GM23338 (cell line): Measurements from ENCODE around the gene ZNF385B. TPM values are rescaled to one million over a fixed set of nuclear protein-coding genes. Genes with fewer than 3 reads are reported as not detected.

Experiments used
- ATAC-seq: fragments of 200-7000 bp; cut with Tn5 transposase; 3 replicates; pipeline ENCODE4 v1.9.1; 2020
- DNase-seq: peaks from one replicate; pipeline ENCODE4 v3.0.0-alpha.2; 2015; ENCODE audit warnings: low spot score
- H2AFZ ChIP-seq: fragments of 200-600 bp; sonication (generic); 2 replicates; pipeline ENCODE4 v1.8.0; 2016; ENCODE audit warnings: antibody characterized with exemption, mild to moderate bottlenecking, moderate library complexity
- H3F3A ChIP-seq: fragments of 200-600 bp; sonication (generic); replicated peaks from 2 replicates; pipeline ENCODE4 v1.8.0; 2017; ENCODE audit warnings: antibody characterized with exemption, mixed run types, low read depth
- H3K27ac ChIP-seq: fragments of 200-600 bp; sonication (generic); 2 replicates; pipeline ENCODE4 v1.6.1; 2016; ENCODE audit warnings: low read depth
- H3K27me3 ChIP-seq: fragments of 200-600 bp; sonication (generic); 2 replicates; pipeline ENCODE4 v1.8.0; 2016; ENCODE audit warnings: mild to moderate bottlenecking, mixed run types, moderate library complexity; ENCODE audit not compliant: insufficient read depth
- H3K36me3 ChIP-seq: fragments of 200-600 bp; sonication (generic); 2 replicates; pipeline ENCODE4 v1.8.0; 2016; ENCODE audit warnings: mild to moderate bottlenecking; ENCODE audit not compliant: insufficient read depth
- H3K4me1 ChIP-seq: fragments of 200-600 bp; sonication (generic); 2 replicates; pipeline ENCODE4 v1.8.0; 2016; ENCODE audit warnings: mild to moderate bottlenecking, moderate library complexity; ENCODE audit not compliant: insufficient read depth
- H3K4me2 ChIP-seq: fragments of 200-600 bp; sonication (generic); 2 replicates; pipeline ENCODE4 v1.7.1; 2017; ENCODE audit warnings: mixed run types
- H3K4me3 ChIP-seq: fragments of 200-600 bp; sonication (generic); 2 replicates; pipeline ENCODE4 v1.6.1; 2016; ENCODE audit warnings: mixed run types
- H3K79me2 ChIP-seq: fragments of 200-600 bp; sonication (generic); replicated peaks from 2 replicates; pipeline ENCODE4 v1.8.0; 2017; ENCODE audit warnings: mild to moderate bottlenecking; ENCODE audit not compliant: insufficient read depth
- H3K9me2 ChIP-seq: fragments of 200-600 bp; sonication (generic); 2 replicates; pipeline ENCODE4 v1.8.0; 2017; ENCODE audit not compliant: insufficient read depth
- H4K20me1 ChIP-seq: fragments of 200-600 bp; sonication (generic); replicated peaks from 2 replicates; pipeline ENCODE4 v1.8.0; 2017; ENCODE audit warnings: mild to moderate bottlenecking; ENCODE audit not compliant: insufficient read depth
- H3K27ac Mint-ChIP-seq: 2 replicates; pipeline ENCODE4 v1.8.0; 2020; ENCODE audit warnings: inconsistent platforms, mild to moderate bottlenecking, moderate library complexity, mixed read lengths
- H3K27me3 Mint-ChIP-seq: 3 replicates; pipeline ENCODE4 v1.8.0; 2022; ENCODE audit warnings: low read depth, mild to moderate bottlenecking, moderate library complexity, mixed read lengths, inconsistent platforms; ENCODE audit not compliant: insufficient read depth, poor library complexity
- H3K36me3 Mint-ChIP-seq: 3 replicates; pipeline ENCODE4 v1.8.0; 2021; ENCODE audit warnings: low read depth, mild to moderate bottlenecking, inconsistent platforms, moderate library complexity, mixed read lengths
- H3K4me1 Mint-ChIP-seq: 3 replicates; pipeline ENCODE4 v1.8.0; 2020; ENCODE audit warnings: mild to moderate bottlenecking, inconsistent platforms, mixed read lengths
- H3K4me3 Mint-ChIP-seq: 3 replicates; pipeline ENCODE4 v1.8.0; 2021; ENCODE audit warnings: moderate library complexity, mild to moderate bottlenecking, inconsistent platforms, mixed read lengths
- H3K9me3 Mint-ChIP-seq: 3 replicates; pipeline ENCODE4 v1.8.0; 2020; ENCODE audit warnings: moderate library complexity, mild to moderate bottlenecking, inconsistent platforms, mixed read lengths
- CTCF ChIP-seq, 2 experiments: fragments of 200-600 bp in 1 of 2; sonication (generic) in 1 of 2; conservative IDR thresholded peaks; 2 replicates each; pipeline versions ENCODE4 v1.5.1 to v1.6.1; 2016 to 2017; ENCODE audit warnings: antibody characterized with exemption in 2 of 2, low read depth in 2 of 2, mild to moderate bottlenecking in 2 of 2, moderate library complexity in 1 of 2
- EZH2 ChIP-seq: fragments of 200-600 bp; sonication (generic); IDR thresholded peaks from one replicate; pipeline ENCODE4 v1.8.0; 2017; ENCODE audit warnings: antibody characterized with exemption, mild to moderate bottlenecking, low read depth; ENCODE audit not compliant: unreplicated experiment
- EZH2phosphoT487 ChIP-seq: fragments of 200-600 bp; sonication (generic); IDR thresholded peaks from one replicate; pipeline ENCODE4 v1.8.1; 2018; ENCODE audit warnings: antibody characterized with exemption; ENCODE audit not compliant: unreplicated experiment
- JUNB ChIP-seq: IDR thresholded peaks from one replicate; pipeline ENCODE4 v1.6.1; 2016; ENCODE audit warnings: antibody characterized with exemption; ENCODE audit not compliant: unreplicated experiment
- NANOG ChIP-seq: IDR thresholded peaks from 2 replicates; pipeline ENCODE4 v1.6.1; 2016; ENCODE audit warnings: antibody characterized with exemption, borderline replicate concordance
- POLR2AphosphoS5 ChIP-seq: IDR thresholded peaks from 2 replicates; pipeline ENCODE4 v1.6.1; 2016; ENCODE audit warnings: antibody characterized with exemption, low read depth
- REST ChIP-seq: IDR thresholded peaks from one replicate; pipeline ENCODE4 v1.6.1; 2018; ENCODE audit warnings: antibody characterized with exemption; ENCODE audit not compliant: unreplicated experiment
- STAT1 ChIP-seq: IDR thresholded peaks from one replicate; pipeline ENCODE4 v1.6.1; 2016; ENCODE audit warnings: antibody characterized with exemption; ENCODE audit not compliant: unreplicated experiment
- ZNF114 ChIP-seq: fragments of 250-450 bp; sonication (Bioruptor Pico); IDR thresholded peaks from 2 replicates; pipeline ENCODE4 v1.5.0; 2020; ENCODE audit warnings: mild to moderate bottlenecking, moderate library complexity
- ZNF331 ChIP-seq: fragments of 250-450 bp; sonication (Bioruptor Pico); IDR thresholded peaks from 2 replicates; pipeline ENCODE4 v1.5.0; 2020; ENCODE audit warnings: low read depth, mild to moderate bottlenecking, moderate library complexity
- polyA plus RNA-seq: library from polyadenylated mRNA; unstranded; fragments of >200 nt; fragmentation: Nextera tagmentation; extraction: Ambion mirVana; gene quantifications from 2 replicates; pipeline ENCODE4 v1.2.1, GENCODE V29; 2016
- total RNA-seq: library from RNA; depleted of rRNA; stranded (reverse); fragments of >200 nt; shearing (Covaris generic); gene quantifications from 2 replicates; pipeline ENCODE4 v1.2.3, GENCODE V29; 2014

Gene ZNF385B
- total and polyA plus RNA-seq, 2 experiments from 2014 or later = 1.5 to 4.6 TPM

- H3K9me3 Mint-ChIP-seq = no peaks in the 10 kb centered on the region
- no peaks in the 10 kb centered on the region for H3K4me1 Mint-ChIP-seq
Measured at GRCh38 chr2:179876266-179876665, 14.9 kb upstream of the ZNF385B start.

GRCh38 chr2:179875864-179876263 lies 14.5 kb upstream of the ZNF385B start:
- Mint-ChIP-seq H3K27me3 (no peaks in the 10 kb centered on the region), H3K4me3 (no peak overlapping the region), H3K36me3 (no peaks in the 10 kb centered on the region), H3K27ac (no peak overlapping the region), H3K9me3 (no peaks in the 10 kb centered on the region), H3K4me1 (no peaks in the 10 kb centered on the region)
- Histone ChIP-seq H3K27ac (no peak overlapping the region), H3K4me3 (no peak overlapping the region), H3K36me3 (no peaks in the 10 kb centered on the region), H3F3A (no peaks in the 10 kb centered on the region), H4K20me1 (no peaks in the 10 kb centered on the region), H3K4me2 (no peak overlapping the region), H2AFZ (no peak overlapping the region), H3K79me2 (no peaks in the 10 kb centered on the region), H3K9me2 (no peaks in the 10 kb centered on the region), H3K4me1 (no peaks in the 10 kb centered on the region), H3K27me3 (no peaks in the 10 kb centered on the region)
- DNase-seq = no peak
- ATAC-seq = no peak
- TF ChIP-seq CTCF (conservative IDR thresholded peaks at IDR 0.05; ENCODE audit: low read depth in 2 of 2) = no peak
- TF ChIP-seq STAT1 = no peak
- TF ChIP-seq EZH2phosphoT487 = no peak
- no peak for TF ChIP-seq POLR2AphosphoS5
- TF ChIP-seq REST = no peak
- TF ChIP-seq JUNB = no peak
- no peak for TF ChIP-seq ZNF114 (CRISPR knock-in tag)
- TF ChIP-seq ZNF331 = no peak
- no peak for TF ChIP-seq NANOG
- no peak for TF ChIP-seq EZH2

More at GRCh38 chr2:179876266-179876665, 14.9 kb upstream of the ZNF385B start:
- DNase-seq = no peak
- ATAC-seq = no peak
- Mint-ChIP-seq H3K36me3 (no peaks in the 10 kb centered on the region), H3K27ac (no peak overlapping the region), H3K27me3 (no peaks in the 10 kb centered on the region), H3K4me3 (no peak overlapping the region)
- Histone ChIP-seq H3K27ac (no peak overlapping the region), H3K4me1 (no peaks in the 10 kb centered on the region), H3K9me2 (no peaks in the 10 kb centered on the region), H3K36me3 (no peaks in the 10 kb centered on the region), H3K79me2 (no peaks in the 10 kb centered on the region), H4K20me1 (no peaks in the 10 kb centered on the region), H3K4me2 (no peak overlapping the region), H3F3A (no peaks in the 10 kb centered on the region), H2AFZ (no peak overlapping the region), H3K4me3 (no peak overlapping the region), H3K27me3 (no peaks in the 10 kb centered on the region)
- TF ChIP-seq CTCF (conservative IDR thresholded peaks at IDR 0.05; ENCODE audit: low read depth in 2 of 2) (peak; percentile 19 to 23; a peak in 3 of 4 replicates), ZNF114 (CRISPR knock-in tag) (no peak), EZH2phosphoT487 (no peak), STAT1 (no peak)
